ENCODE data around the gene TEX22. TPM values are rescaled to one million over a fixed set of nuclear protein-coding genes. Genes with fewer than 3 reads are reported as not detected.
A peak's percentile ranks its signal among the peaks of the same experiment; 100 is the strongest.

Gene TEX22
- total RNA-seq, 2 donors from 2014 or later = 0.95 to 3.7 TPM

DNA sequence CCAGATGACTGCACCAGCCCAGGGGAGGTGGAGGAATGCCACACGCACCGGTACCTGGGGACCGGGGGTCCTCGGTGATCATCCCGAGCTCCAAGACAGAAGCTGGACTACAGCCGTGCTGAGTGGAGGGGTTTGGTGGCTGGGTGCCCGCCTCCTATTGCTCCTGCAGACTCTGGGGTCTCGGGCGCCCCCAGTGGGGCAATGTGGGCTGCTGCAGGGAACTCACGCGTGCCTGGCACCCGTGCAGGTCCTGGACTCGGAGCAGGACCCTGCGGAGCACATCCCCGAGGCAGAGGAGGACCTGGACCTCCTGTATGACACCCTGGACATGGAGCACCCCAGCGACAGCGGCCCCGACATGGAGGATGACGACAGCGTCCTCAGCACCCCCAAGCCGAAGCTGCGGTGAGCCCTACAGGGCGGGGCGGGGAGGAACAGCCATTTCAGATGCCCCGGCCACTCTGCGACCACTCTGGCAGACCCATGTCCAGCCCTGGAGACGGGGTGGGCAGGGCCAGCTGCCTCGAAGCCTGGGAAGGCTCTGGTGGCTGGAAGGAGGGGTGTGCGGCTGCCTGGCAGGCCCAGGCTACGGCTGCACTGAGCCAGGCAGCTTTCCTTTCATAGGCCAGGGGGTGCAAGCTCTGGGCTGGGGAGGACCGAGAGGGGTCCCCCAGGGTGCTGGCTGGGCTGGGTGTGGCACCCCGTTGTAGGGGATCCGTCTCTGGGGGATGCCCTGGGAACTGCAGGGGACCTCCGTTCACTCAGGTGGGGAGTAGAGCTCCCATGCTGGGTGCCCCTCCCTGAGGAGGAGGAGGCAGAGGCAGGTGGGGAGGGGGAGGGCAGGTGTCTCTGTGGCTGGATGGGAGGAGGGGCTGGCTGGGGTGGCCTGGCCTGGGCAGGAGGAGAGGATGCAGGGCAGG, 21.6 kb upstream of the TEX22 start:
- H3K4me3 Mint-ChIP-seq = no peak overlapping the region
- no peak for ATAC-seq (replicated peaks)
- no peak overlapping the region for H3K27ac Mint-ChIP-seq
- H3K36me3 Mint-ChIP-seq (ENCODE audit: low read depth) = no peaks in the 10 kb centered on the region
- H3K27me3 Mint-ChIP-seq = no peaks in the 10 kb centered on the region
- peaks cover 8% of the 10 kb centered on the region for H3K4me1 Mint-ChIP-seq
- H3K9me3 Mint-ChIP-seq = no peaks in the 10 kb centered on the region

DNA sequence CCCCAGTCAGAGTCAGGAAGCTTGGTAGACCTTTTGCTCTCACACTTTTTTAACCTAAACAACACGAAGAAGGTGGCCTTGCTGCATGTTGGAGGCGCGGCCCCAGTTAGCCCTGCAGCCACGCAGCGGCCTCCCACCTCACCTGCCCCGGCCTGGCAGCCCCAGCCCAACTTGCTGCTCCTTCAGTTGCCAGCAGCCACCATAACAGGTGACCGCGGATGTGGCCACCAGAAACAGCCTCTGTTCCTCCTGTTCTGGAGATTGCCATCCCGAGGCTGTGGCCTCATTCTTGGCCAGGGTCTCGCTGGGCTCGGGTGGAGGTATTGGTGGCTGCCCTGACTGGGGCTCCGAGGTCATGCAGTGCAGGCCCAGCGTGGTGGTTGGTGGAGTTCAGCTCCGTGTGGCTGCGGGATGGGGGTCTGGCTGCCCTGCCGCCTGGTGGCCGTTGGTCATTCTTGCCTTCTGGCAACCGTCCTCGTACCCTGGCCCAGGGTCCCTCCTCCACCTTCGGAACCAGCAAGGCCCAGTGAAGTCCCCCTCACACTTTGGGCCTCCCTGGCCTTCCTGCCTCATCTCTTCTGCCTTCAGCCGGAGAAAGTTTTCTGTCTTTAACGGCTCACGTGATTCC, 20.7 kb upstream of the TEX22 start:
- H3K27me3 Mint-ChIP-seq = no peaks in the 10 kb centered on the region

DNA sequence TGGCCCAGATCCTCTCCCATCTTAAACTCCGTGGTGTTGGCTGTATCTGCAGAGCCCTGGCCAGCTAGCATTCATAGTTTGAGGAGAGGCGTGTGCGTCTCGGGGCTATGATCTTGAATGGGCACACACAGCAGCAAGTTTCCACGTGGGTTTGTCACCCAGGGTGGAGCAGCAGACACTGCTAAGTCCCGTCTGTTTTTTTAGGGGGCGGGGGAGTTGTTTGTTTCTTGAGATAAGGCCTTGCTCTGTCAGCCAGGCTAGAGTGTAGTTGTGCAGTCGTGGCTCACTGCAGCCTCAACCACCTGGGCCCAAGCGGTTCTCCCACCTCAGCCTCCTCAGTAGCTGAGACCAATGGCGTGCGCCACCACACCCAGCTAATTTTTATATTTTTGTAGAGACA, 20.1 kb upstream of the TEX22 start:
- Mint-ChIP-seq H3K27me3 (no peaks in the 10 kb centered on the region), H3K36me3 (ENCODE audit: low read depth) (no peaks in the 10 kb centered on the region), H3K9me3 (no peaks in the 10 kb centered on the region), H3K27ac (peak overlapping the region; percentile 49), H3K4me1 (peaks cover 8% of the 10 kb centered on the region), H3K4me3 (no peak overlapping the region)
- no peak for ATAC-seq (replicated peaks)

More for the DNA sequence above, 20.7 kb upstream of the TEX22 start:
- Mint-ChIP-seq H3K9me3 (no peaks in the 10 kb centered on the region), H3K27ac (no peak overlapping the region), H3K4me3 (no peak overlapping the region), H3K36me3 (ENCODE audit: low read depth) (no peaks in the 10 kb centered on the region), H3K4me1 (peaks cover 8% of the 10 kb centered on the region)
- no peak for ATAC-seq (replicated peaks)

DNA sequence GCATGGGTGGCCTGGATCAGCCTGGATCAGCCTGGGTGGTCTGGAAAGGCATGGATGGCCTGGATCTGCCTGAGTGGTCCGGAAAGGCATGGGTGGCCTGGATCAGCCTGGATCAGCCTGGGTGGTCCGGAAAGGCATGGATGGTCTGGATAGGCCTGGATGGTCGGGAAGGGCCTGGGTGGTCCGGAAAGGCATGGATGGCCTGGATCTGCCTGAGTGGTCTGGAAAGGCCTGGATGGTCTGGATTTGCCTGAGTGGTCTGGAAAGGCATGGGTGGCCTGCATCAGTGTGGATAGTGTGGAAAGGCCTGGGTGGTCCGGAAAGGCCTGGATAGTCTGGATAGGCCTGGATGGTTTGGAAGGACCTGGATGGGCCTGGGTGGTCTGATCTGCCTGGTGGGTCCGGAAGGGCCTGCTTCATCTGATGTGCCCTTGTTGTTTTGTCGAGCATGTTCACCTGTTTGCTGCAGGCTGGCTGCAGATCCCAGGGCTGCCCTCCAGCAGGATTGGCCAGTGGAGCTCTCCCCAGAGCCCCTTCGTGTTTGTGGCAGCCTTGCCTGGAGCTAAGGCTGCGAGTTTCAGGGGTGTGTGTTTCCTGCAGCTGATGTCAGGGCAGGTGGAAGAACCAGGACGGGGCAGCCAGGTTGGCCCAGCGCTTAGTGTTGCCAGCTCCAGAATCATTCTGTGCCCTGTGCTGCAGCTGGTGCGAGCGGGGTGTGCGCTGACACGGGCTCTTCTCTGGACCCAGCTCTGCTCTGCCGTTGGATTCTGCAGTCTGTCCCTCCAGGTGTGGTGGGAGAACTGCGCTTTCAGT, 19.3 kb upstream of the TEX22 start:
- H3K9me3 Mint-ChIP-seq = no peaks in the 10 kb centered on the region
- H3K36me3 Mint-ChIP-seq (ENCODE audit: low read depth) = no peaks in the 10 kb centered on the region
- H3K27ac Mint-ChIP-seq = peak overlapping the region; percentile 49
- no peak for ATAC-seq (replicated peaks)
- no peak overlapping the region for H3K4me3 Mint-ChIP-seq
- no peaks in the 10 kb centered on the region for H3K27me3 Mint-ChIP-seq
- H3K4me1 Mint-ChIP-seq = peaks cover 8% of the 10 kb centered on the region

DNA sequence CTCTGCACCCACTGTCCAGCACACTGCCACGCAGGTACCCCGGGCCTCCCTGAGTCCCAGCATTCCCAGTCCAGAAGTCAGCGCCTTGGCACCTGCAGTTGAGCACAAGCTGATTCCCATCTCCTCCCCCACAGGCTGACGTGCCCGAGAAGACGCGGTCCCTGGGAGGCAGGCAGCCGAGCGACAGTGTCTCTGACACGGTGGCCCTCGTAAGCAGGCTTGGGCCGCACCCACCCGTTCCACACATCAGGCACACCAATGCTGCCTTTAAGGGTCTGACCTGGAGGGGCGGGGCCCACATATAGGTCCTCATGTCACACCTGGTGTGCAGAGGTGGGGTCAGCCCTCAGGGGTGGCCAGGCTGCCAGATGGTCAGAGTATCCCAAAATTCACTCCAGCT, 18.4 kb upstream of the TEX22 start:
- Mint-ChIP-seq H3K4me3 (no peak overlapping the region), H3K27me3 (no peaks in the 10 kb centered on the region), H3K4me1 (peaks cover 8% of the 10 kb centered on the region), H3K36me3 (ENCODE audit: low read depth) (no peaks in the 10 kb centered on the region), H3K27ac (no peak overlapping the region), H3K9me3 (no peaks in the 10 kb centered on the region)
- no peak for ATAC-seq (replicated peaks)

DNA sequence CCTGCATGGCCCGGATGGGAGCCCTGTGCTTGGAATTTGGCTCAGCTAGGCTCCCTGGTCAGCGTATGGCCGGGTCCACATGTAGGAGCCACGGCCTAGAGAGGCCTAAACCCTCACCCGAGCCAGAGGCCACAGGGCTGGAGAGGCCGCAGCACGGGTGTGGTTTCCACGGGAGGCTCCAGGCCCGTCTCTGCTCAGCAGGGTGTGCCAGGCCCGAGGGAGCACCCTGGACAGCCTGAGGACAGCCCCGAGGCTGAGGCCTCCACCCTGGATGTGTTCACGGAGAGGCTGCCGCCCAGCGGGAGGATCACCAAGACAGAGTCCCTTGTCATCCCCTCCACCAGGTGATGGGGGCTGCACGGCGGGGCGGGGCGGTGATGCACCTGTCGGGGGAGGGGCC, 17.6 kb upstream of the TEX22 start:
- Mint-ChIP-seq H3K4me1 (peaks cover 4% of the 10 kb centered on the region), H3K36me3 (ENCODE audit: low read depth) (no peaks in the 10 kb centered on the region)

DNA sequence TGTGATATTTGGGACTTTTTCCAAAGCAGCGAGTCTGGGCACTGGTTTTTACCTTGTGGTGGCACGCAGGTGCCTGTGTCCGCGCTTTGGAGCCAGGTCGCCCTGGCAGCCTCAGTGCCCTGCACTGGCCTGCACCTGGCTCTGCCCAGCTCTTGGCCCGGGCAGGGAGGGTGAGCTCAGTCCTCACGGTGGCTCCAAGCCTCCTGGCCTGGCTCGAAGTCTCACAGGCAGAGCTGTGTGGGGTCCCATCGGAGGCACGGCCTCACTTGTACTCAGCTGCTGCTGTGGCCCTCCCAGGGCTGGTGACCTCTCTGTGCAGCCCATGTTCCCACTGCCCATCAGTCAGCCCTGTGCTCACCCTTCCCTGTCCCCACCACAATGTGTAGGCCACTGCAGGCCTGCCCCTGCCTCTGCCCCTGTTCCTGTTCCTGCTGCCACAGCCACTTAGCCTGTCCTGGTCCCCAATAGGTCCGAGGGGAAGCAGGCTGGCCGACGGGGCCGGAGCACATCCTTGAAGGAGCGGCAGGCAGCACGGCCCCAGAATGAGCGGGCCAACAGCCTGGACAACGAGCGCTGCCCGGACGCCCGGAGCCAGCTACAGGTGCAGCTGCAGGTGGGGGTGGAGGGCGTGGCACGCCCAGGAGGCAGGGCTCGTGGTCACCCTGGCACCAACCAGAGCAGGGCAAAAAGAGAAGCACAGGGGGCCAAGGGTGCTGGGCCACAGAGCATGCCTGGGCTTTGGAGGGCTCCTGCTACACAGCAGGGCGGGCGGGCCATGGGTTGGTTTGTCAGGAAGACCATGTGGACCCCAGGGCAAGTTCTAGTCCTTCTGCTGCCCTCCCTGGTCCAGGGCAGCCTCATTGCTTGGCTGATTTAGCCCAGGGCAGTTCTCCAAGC, 16.6 kb upstream of the TEX22 start:
- ATAC-seq (replicated peaks) = no peak
- Mint-ChIP-seq H3K27ac (no peak overlapping the region), H3K4me3 (no peak overlapping the region), H3K36me3 (ENCODE audit: low read depth) (no peaks in the 10 kb centered on the region), H3K4me1 (no peaks in the 10 kb centered on the region), H3K27me3 (no peaks in the 10 kb centered on the region), H3K9me3 (no peaks in the 10 kb centered on the region)

More for the DNA sequence above, 17.6 kb upstream of the TEX22 start:
- Mint-ChIP-seq H3K4me3 (no peak overlapping the region), H3K27ac (no peak overlapping the region), H3K27me3 (no peaks in the 10 kb centered on the region), H3K9me3 (no peaks in the 10 kb centered on the region)
- ATAC-seq (replicated peaks) = no peak

DNA sequence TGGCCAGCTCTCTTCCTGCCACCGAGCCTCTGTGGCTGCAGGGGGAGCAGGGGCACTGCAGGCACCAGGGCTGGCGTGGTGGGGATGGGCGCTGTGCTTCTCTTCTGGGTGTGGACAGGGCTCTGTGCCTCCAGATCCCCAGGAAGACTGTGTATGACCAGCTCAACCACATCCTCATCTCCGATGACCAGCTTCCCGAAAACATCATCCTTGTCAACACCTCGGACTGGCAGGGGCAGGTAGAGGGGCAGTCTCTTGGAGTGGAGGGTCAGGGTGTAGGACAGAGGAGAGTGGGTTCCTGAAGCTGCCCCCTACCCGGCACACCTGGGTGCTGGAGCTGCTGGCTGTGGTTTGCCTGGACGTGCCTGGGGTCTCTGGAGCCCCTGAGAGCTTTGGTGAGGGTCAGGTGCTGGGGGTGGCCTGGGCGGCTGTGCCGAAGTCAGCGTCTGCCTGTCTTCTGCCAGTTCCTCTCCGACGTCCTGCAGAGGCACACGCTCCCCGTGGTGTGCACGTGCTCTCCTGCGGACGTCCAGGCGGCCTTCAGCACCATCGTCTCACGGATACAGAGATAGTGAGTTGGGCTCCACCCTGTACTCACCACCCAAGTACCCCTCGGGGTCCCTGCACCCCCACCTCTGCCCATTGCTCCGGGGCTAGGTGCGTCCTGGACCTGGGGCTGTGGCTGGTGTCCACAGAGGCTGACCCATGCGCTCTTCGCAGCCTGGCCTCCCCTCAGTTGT, 15.8 kb upstream of the TEX22 start:
- no peaks in the 10 kb centered on the region for H3K27me3 Mint-ChIP-seq
- no peaks in the 10 kb centered on the region for H3K36me3 Mint-ChIP-seq (ENCODE audit: low read depth)
- no peak overlapping the region for H3K27ac Mint-ChIP-seq
- no peaks in the 10 kb centered on the region for H3K4me1 Mint-ChIP-seq
- no peaks in the 10 kb centered on the region for H3K9me3 Mint-ChIP-seq
- no peak for ATAC-seq (replicated peaks)
- no peak overlapping the region for H3K4me3 Mint-ChIP-seq

DNA sequence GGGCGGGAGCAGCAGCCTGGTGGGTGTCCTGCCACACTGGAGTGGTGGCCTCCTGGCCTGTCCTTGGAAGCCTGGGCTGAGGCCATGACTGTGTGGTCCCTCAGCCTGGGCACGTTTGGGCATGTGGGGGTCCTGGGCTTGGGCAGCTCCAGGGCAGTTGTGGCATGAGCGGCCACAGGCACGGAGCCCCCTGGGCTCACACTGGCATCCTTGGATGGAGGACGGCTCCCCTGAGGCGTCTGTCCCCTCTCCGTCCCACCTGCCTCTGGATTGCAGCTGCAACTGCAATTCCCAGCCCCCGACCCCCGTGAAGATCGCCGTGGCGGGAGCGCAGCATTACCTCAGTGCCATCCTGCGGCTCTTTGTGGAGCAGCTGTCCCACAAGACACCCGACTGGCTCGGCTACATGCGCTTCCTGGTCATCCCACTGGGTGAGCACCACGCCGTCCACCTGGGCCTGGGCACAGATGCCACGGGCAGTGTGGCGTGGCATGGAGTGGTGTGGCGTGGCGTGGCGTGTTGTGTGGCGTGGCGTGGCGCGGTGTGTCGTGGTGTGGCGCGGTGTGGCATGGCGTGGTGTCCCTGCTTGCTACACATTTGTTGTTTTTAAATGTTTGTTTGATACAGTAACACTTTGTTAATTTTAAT, 15.1 kb upstream of the TEX22 start:
- Mint-ChIP-seq H3K4me1 (no peaks in the 10 kb centered on the region), H3K9me3 (no peaks in the 10 kb centered on the region)

DNA sequence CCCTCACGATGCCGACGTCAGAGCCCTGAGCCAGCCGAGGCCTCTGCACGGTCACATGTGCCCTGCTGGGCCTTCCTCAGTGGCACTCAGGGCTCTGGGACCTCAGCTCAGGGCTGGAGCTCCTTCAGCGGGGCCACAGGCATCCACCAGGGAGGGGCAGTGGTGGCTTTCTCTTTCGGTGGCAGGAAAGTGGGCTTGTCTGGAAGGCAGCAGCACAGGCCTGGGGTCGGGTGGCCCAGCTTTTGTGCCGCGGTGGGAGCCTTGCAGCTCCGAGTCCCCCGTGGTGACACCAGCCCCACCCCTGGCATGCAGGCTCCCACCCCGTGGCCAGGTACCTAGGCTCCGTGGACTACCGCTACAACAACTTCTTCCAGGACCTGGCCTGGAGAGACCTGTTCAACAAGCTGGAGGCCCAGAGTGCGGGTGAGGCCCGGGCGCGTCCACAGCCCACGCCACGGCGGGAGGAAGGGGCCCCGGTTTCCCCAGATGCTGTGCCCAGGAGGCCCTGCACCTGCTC, 14.2 kb upstream of the TEX22 start:
- Mint-ChIP-seq H3K27me3 (no peaks in the 10 kb centered on the region), H3K4me3 (no peak overlapping the region), H3K4me1 (no peaks in the 10 kb centered on the region), H3K27ac (no peak overlapping the region), H3K9me3 (no peaks in the 10 kb centered on the region), H3K36me3 (ENCODE audit: low read depth) (no peaks in the 10 kb centered on the region)
- no peak for ATAC-seq (replicated peaks)

More for the DNA sequence above, 15.1 kb upstream of the TEX22 start:
- no peak for ATAC-seq (replicated peaks)
- no peaks in the 10 kb centered on the region for H3K36me3 Mint-ChIP-seq (ENCODE audit: low read depth)
- H3K27ac Mint-ChIP-seq = no peak overlapping the region
- no peaks in the 10 kb centered on the region for H3K27me3 Mint-ChIP-seq
- no peak overlapping the region for H3K4me3 Mint-ChIP-seq

DNA sequence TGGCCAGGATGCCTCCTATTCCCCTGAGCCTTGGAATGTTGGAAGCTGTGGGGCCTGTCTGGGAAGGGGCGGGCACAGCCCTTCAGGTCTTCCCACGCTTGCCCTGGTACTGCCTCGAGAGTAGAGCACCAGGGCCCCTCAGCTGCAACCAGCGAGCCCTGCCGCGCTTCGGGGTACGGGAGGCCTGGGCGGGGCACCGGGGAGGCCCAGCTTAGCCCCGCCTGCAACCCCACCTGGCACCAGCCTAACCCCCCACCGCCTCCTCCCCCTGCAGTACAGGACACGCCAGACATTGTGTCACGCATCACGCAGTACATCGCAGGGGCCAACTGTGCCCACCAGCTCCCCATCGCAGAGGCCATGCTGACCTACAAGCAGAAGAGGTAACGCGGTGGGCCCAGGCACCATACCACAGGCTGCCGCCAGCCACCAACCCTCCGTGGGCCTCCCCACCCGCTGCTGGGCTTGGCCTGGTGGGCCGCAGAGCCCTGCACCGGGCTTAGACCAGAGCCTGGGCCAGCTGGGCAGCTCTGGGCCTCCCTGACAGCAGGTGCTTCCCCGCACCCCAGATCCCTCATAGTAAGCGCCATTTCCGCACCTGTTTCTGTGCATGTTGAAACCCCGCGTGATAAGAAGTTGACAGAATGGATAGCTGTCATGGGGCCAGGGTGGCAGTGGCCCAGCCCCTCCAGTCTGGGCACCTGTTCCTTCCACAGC, 13.6 kb upstream of the TEX22 start:
- no peak overlapping the region for H3K4me3 Mint-ChIP-seq
- H3K27me3 Mint-ChIP-seq = no peaks in the 10 kb centered on the region
- no peak overlapping the region for H3K27ac Mint-ChIP-seq
- H3K4me1 Mint-ChIP-seq = no peaks in the 10 kb centered on the region
- no peaks in the 10 kb centered on the region for H3K36me3 Mint-ChIP-seq (ENCODE audit: low read depth)
- H3K9me3 Mint-ChIP-seq = no peaks in the 10 kb centered on the region
- ATAC-seq (replicated peaks) = no peak

DNA sequence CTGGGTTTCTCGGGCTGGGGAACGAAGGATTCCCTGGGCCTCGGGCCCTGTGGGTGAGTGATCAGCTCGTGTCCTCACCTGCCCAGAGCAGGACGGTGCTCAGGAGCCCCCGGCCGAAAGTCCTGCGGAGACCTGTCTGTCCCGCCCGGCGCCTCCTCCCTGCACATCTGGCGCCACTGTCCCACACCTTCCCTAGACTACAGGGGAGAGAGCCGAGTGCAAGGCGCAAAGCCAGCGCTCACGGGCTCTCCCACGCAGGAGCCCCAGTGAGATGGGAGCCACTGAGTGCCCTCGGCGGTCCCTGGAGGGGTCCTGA, 13.1 kb upstream of the TEX22 start:
- H3K27ac Mint-ChIP-seq = no peak overlapping the region
- H3K9me3 Mint-ChIP-seq = no peaks in the 10 kb centered on the region
- H3K27me3 Mint-ChIP-seq = no peaks in the 10 kb centered on the region
- ATAC-seq (replicated peaks) = no peak
- H3K4me1 Mint-ChIP-seq = no peaks in the 10 kb centered on the region
- no peak overlapping the region for H3K4me3 Mint-ChIP-seq
- H3K36me3 Mint-ChIP-seq (ENCODE audit: low read depth) = no peaks in the 10 kb centered on the region

Measured in activated T-helper 17 cell treated with anti-CD3 and anti-CD28 coated beads, Interleukin-2, amount 50 U/mL, for 72 hours (primary cell).